ENCODE data around the gene CFAP100. TPM values are rescaled to one million over a fixed set of nuclear protein-coding genes. Genes with fewer than 3 reads are reported as not detected.

The CFAP100 gene
- polyA plus RNA-seq, 3 donors = not detected

- no peaks in the 10 kb centered on the region for H3K36me3 ChIP-seq (replicated peaks in 1 of 2; ENCODE audit: control insufficient read depth in 1 of 2, insufficient read depth in 2 of 2, low read length in 2 of 2)
- H2AFZ ChIP-seq (ENCODE audit: insufficient read depth, low read depth, low read length, poor library complexity, severe bottlenecking) = no peak overlapping the region
- H3K27ac ChIP-seq (ENCODE audit: low read depth in 1 of 2, low read length in 2 of 2) = no peak overlapping the region
- H3K79me2 ChIP-seq (ENCODE audit: insufficient read depth, low read length) = no peaks in the 10 kb centered on the region
- peaks cover 0 to 2% (median 0%) of the 10 kb centered on the region in 7 donors for H3K9me3 Mint-ChIP-seq
- peaks cover 3 to 10% (median 3%) of the 10 kb centered on the region in 3 donors for H3K27me3 Mint-ChIP-seq (ENCODE audit: low read depth in 3 of 3)
- H3K27me3 ChIP-seq (ENCODE audit: control insufficient read depth in 2 of 2, insufficient read depth in 2 of 2, low read length in 2 of 2) = no peaks in the 10 kb centered on the region
- no peak overlapping the region for H3K27ac Mint-ChIP-seq
- H4K20me1 ChIP-seq (ENCODE audit: insufficient read depth, low read length) = no peaks in the 10 kb centered on the region
- no peak for TF ChIP-seq CTCF (IDR thresholded peaks at IDR 0.05)
- no peak overlapping the region for H3K4me3 ChIP-seq (replicated peaks in 1 of 3; ENCODE audit: low read depth in 2 of 3, low read length in 3 of 3)
- no peak overlapping the region for H3K4me2 ChIP-seq (replicated peaks; ENCODE audit: extremely low read depth, low read length, poor library complexity, severe bottlenecking)
- H3K4me1 Mint-ChIP-seq = no peaks in the 10 kb centered on the region
- intact Hi-C loops (cut with micrococcal nuclease) = no loop called here
- H3K36me3 Mint-ChIP-seq = no peaks in the 10 kb centered on the region
- WGBS (ENCODE audit: insufficient coverage) = 98% methylated on average over 6 of the region's 7 CpGs
- no peaks in the 10 kb centered on the region for H3K9me3 ChIP-seq (replicated peaks in 1 of 2; ENCODE audit: control insufficient read depth in 1 of 2, insufficient read depth in 1 of 2, low read length in 2 of 2)
- no peaks in the 10 kb centered on the region for H3K4me1 ChIP-seq (ENCODE audit: control insufficient read depth in 1 of 2, insufficient read depth in 2 of 2, low read length in 2 of 2)
- no peak overlapping the region for H3K9ac ChIP-seq (ENCODE audit: insufficient read depth, low read length, poor library complexity, severe bottlenecking)
- H3K4me3 Mint-ChIP-seq = no peak overlapping the region
- DNase-seq = no peak
These were observed 49.5 kb upstream of the CFAP100 start for GRCh38 chr3:126345231-126345630.

GRCh38 chr3:126345641-126346460, 48.9 kb upstream of the CFAP100 start:
- Mint-ChIP-seq H3K9me3 (peaks cover 0 to 2% (median 0%) of the 10 kb centered on the region in 7 donors), H3K36me3 (no peaks in the 10 kb centered on the region), H3K27me3 (ENCODE audit: low read depth in 3 of 3) (peaks cover 3 to 10% (median 3%) of the 10 kb centered on the region in 3 donors), H3K4me3 (no peak overlapping the region), H3K4me1 (no peaks in the 10 kb centered on the region), H3K27ac (no peak overlapping the region)
- no peak for DNase-seq
- no peaks in the 10 kb centered on the region for H3K36me3 ChIP-seq (replicated peaks in 1 of 2; ENCODE audit: control insufficient read depth in 1 of 2, insufficient read depth in 2 of 2, low read length in 2 of 2)
- H4K20me1 ChIP-seq (ENCODE audit: insufficient read depth, low read length) = no peaks in the 10 kb centered on the region
- H3K79me2 ChIP-seq (ENCODE audit: insufficient read depth, low read length) = no peaks in the 10 kb centered on the region
- 90% methylated on average over 5 of the region's 5 CpGs for WGBS (ENCODE audit: insufficient coverage)
- no peaks in the 10 kb centered on the region for H3K27me3 ChIP-seq (ENCODE audit: control insufficient read depth in 2 of 2, insufficient read depth in 2 of 2, low read length in 2 of 2)
- H3K9me3 ChIP-seq (replicated peaks in 1 of 2; ENCODE audit: control insufficient read depth in 1 of 2, insufficient read depth in 1 of 2, low read length in 2 of 2) = no peaks in the 10 kb centered on the region
- H2AFZ ChIP-seq (ENCODE audit: insufficient read depth, low read depth, low read length, poor library complexity, severe bottlenecking) = no peak overlapping the region
- intact Hi-C loops (cut with micrococcal nuclease) = no loop called here
- TF ChIP-seq CTCF (IDR thresholded peaks at IDR 0.05) = no peak
- no peak overlapping the region for H3K9ac ChIP-seq (ENCODE audit: insufficient read depth, low read length, poor library complexity, severe bottlenecking)
- no peak overlapping the region for H3K4me3 ChIP-seq (replicated peaks in 1 of 3; ENCODE audit: low read depth in 2 of 3, low read length in 3 of 3)
- no peaks in the 10 kb centered on the region for H3K4me1 ChIP-seq (ENCODE audit: control insufficient read depth in 1 of 2, insufficient read depth in 2 of 2, low read length in 2 of 2)
- H3K27ac ChIP-seq (ENCODE audit: low read depth in 1 of 2, low read length in 2 of 2) = no peak overlapping the region
- H3K4me2 ChIP-seq (replicated peaks; ENCODE audit: extremely low read depth, low read length, poor library complexity, severe bottlenecking) = no peak overlapping the region

Data from CD14-positive monocyte (primary cell).